Uterus (tissue), 2 donors: ENCODE measurements around the gene CLDN7.

Experiments used
- POLR2A ChIP-seq, 2 donors: fragments of 450-650 bp; IDR thresholded peaks; one replicate each; pipeline ENCODE4 v1.6.1; 2016; ENCODE audit warnings: antibody characterized with exemption in 2 of 2, mild to moderate bottlenecking in 1 of 2, moderate library complexity in 1 of 2
- TF ChIP-seq, protein P1 (sequence below), 4 experiments: fragments of 200-600 bp in 2 of 4; fragments of 450-650 bp in 2 of 4; sonication (generic) in 2 of 4; IDR thresholded peaks; one replicate each; pipeline ENCODE4 v1.5.1; 2016 to 2019; ENCODE audit warnings: antibody characterized with exemption in 4 of 4, mild to moderate bottlenecking in 2 of 4, moderate library complexity in 1 of 4

GRCh38 chr17:7266784-7267183 lies 4.5 kb upstream of the CLDN7 start:
- no peak for TF ChIP-seq POLR2A (IDR thresholded peaks at IDR 0.05)
- TF ChIP-seq, protein P1, sequence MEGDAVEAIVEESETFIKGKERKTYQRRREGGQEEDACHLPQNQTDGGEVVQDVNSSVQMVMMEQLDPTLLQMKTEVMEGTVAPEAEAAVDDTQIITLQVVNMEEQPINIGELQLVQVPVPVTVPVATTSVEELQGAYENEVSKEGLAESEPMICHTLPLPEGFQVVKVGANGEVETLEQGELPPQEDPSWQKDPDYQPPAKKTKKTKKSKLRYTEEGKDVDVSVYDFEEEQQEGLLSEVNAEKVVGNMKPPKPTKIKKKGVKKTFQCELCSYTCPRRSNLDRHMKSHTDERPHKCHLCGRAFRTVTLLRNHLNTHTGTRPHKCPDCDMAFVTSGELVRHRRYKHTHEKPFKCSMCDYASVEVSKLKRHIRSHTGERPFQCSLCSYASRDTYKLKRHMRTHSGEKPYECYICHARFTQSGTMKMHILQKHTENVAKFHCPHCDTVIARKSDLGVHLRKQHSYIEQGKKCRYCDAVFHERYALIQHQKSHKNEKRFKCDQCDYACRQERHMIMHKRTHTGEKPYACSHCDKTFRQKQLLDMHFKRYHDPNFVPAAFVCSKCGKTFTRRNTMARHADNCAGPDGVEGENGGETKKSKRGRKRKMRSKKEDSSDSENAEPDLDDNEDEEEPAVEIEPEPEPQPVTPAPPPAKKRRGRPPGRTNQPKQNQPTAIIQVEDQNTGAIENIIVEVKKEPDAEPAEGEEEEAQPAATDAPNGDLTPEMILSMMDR (IDR thresholded peaks at IDR 0.05), result no peak
